Measurements from ENCODE around the gene CTSF.

Gene CTSF

DNA sequence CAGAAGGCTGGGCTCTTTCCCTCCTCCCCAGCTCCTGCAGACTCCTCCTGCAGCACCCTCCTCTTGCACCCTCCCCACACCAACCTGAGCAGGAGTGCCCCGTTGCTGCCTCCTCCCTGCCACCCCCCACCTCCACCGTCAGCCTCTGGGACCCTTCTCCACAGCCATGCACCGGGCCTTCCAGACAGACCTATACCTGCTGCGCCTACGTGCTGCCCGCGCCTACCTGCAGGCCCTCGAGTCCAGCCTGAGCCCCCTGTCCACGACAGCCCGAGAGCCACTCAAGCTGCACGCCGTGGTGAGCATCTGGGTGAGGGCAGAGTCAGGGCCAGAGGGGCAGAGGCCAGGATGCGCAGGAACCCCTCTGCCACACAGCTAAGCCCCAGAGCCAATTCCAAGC, 38.8 kb downstream of the CTSF start:
- DNase-seq: no peak

DNA sequence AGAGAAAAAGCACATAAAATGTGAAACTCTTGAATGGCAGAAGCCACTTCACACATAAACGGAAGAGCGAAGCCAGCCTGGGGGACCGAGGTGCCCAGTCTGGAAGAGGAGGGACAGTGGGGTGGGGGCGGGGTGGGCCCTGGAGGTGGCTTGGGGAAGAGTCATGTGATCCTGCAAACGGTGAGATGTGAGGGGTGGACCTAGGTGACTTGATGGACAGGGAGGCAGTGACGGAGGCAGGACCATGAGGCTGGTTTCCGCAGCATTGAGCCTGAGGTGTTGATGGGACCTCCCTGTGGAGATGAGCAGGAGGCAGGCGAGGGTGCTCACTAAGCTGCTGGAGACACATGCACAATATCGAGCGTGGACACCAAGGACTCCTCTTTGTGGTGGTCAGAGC, 39.3 kb downstream of the CTSF start:
- no peak for DNase-seq

GRCh38 chr11:66524304-66525040, 43.9 kb downstream of the CTSF start:
- no peak for DNase-seq

GRCh38 chr11:66523611-66524010, 44.8 kb downstream of the CTSF start:
- DNase-seq: no peak
